HG03095 (cell line): ENCODE data around the gene PBRM1.
A peak's percentile ranks its signal among the peaks of the same experiment; 100 is the strongest.
"Not testable (repeated sequence)": the region's sequence is repeated elsewhere in the genome, so short reads cannot be mapped to it uniquely, and the experiment has no call there.

Experiments used
- ATAC-seq: cut with Tn5 transposase; IDR thresholded peaks from one replicate; pipeline ENCODE4 v1.9.1; 2021; ENCODE audit warnings: moderate library complexity; ENCODE audit not compliant: unreplicated experiment

Gene PBRM1

GRCh38 chr3:52685709-52686691 lies at the start of gene PBRM1, which contains the start of gene GNL3:
PBRM1 (minus strand) TSS chr3:52685913.
GNL3 (plus strand) TSS chr3:52686032; CDS start chr3:52686093, 61 bp downstream.
- ATAC-seq: peak; percentile 58

- no peak for ATAC-seq
Observed at GRCh38 chr3:52733256-52733891, 47.7 kb upstream of the PBRM1 start.

- ATAC-seq: no peak
Observed at GRCh38 chr3:52731590-52731989, 45.9 kb upstream of the PBRM1 start.

GRCh38 chr3:52730681-52731080 lies 45.0 kb upstream of the PBRM1 start:
- no peak for ATAC-seq

DNA sequence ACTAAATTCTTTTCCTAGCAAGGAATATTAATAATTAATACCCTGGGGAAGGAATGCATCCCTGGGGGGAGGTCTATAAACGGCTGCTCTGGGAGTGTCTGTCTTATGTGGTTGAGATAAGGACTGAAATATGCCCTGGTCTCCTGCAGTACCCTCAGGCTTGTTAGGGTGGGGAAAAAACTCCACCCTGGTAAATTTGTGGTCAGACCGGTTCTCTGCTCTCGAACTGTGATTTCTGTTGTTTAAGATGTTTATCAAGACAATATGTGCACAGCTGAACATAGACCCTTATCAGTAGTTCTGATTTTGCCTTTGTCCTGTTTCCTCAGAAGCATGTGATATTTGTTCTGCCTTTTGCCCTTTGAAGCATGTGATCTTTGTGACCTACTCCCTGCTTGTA lies 43.0 kb upstream of the PBRM1 start:
- ATAC-seq: not testable (repeated sequence)

DNA sequence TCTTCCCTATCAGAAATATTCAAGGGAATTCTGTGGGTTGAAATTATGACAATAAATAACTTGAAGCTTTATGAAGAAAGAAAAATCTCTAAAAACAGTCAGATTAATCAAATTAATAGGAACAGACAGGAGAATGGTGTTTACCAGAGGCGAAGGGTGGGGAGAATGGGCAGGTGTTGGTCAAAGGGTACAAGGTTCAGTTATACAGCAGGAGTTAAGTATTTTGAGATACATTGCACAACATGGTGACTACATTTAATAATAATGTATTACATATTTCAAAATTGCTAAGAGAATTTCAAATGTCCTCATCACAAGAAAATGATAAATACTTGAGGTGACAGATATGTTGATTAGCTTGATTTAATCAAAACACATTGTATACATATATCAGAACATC lies 38.8 kb upstream of the PBRM1 start:
- no peak for ATAC-seq

GRCh38 chr3:52723935-52724334 lies 38.2 kb upstream of the PBRM1 start:
- ATAC-seq: no peak

GRCh38 chr3:52722491-52722890 lies 36.8 kb upstream of the PBRM1 start:
- ATAC-seq: no peak

- no peak for ATAC-seq
Observed at GRCh38 chr3:52721730-52722008, 36.0 kb upstream of the PBRM1 start.

DNA sequence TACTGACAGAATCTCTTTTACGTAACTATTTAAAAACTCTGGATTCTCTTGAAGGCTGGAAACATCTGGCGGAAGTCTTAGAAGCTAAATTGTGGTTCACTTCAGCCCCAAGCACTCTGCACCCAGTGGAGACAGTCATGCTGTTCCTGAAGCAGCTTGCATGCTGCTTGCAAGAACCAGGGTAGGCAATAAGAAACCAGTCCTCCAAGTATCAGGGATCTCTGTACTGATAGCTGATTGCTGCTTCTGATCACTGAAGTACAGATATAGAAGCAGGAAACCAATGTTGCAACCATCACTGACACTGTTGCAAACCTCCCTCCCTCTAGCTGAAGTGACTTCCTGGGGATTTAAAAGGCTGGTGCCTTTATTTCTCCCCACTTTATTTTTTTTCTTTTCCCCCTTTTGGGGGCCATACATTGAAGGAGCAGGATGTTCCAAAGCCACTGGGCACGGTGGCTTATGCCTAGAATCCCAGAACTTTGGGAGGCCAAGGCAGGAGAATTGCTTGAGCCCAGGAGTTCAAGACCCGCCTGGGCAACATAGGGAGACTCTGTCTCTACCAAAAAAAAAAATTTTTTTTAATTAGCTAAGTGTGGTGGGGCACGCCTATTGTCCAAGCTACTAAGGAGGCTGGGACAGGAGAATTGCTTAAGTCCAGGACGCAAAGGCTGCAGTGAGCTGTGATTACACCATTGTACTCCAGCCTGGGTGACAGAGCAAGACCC lies 35.5 kb upstream of the PBRM1 start:
- ATAC-seq: peak; percentile 75

DNA sequence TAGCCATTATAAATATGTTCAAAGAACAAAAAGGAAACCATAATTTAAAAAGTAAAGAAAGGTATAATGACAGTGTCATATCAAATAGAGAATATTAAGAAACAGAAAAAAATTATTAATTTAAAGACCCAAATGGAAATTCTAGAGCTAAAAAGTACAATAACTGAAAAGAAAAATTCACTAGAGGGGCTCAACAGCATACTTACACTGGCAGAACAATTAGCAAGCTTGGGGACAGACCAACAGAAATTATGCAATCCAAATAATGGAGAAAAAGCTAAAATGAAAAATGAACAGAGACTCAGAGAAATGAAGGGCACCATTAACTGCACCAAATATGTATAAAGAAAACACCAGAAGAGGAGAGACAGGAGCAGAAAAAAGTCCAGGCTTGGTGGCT lies 33.9 kb upstream of the PBRM1 start:
- ATAC-seq: no peak

- no peak for ATAC-seq
Observed at GRCh38 chr3:52715714-52716305, 30.1 kb upstream of the PBRM1 start.

- no peak for ATAC-seq
Observed at GRCh38 chr3:52714335-52715302, 28.9 kb upstream of the PBRM1 start.

- ATAC-seq: no peak
Observed at GRCh38 chr3:52712291-52713212, 26.8 kb upstream of the PBRM1 start.

- ATAC-seq: no peak
Observed at GRCh38 chr3:52710512-52710911, 24.8 kb upstream of the PBRM1 start.

- no peak for ATAC-seq
Observed at GRCh38 chr3:52707585-52707984, 21.9 kb upstream of the PBRM1 start.

DNA sequence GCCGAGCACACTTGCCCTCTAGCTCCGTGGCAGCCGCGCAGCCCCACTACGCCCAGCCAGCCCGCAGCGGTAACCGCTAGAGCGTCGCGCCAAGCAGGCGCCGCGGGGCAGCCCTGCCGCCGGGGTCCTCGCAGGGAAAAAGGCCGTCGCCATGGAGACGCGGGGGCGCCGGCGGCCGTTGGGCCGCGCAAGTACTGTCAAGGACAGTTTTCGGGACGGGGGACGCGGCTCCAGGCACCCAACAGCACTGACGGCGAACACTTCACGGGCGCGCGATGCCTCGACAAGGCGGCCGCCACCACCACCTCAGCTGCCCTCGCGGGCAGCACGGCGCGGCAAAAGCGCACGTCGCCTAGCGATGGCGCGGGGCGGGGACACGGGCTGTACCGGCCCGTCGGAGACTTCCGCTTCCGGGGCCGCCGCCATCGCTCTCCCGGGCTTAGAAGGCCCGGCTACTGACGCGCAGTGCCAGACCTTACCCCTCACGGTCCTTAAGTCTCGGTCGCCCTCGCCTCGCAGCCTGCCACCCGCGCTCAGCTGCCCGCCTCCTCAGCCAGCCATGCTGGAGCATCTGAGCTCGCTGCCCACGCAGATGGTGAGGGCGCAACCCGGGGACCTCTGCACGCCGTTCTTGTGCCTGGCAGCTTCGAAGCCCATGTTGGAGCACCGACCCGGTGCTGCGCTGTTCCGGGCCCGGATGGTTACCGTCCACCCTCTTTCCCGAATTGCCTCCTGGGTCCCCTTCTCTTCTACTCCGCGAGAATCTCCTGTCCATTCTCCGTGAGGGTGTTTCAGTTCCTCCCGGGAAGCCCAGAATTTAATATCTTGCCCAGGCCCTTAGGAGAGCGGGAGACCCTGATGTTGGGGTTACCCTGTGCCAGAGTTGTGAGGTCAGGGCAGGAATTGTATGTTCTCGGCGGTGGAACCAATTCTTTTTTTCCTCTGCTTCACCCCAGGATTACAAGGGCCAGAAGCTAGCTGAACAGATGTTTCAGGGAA lies 20.3 kb upstream of the PBRM1 start, which contains the start of the genes GLT8D1 and SPCS1:
Gene GLT8D1, minus strand, starts transcription at position 104 of the 999 bp plus-strand sequence. CDS start 5,331 bp downstream, outside the sequence.
Gene SPCS1, plus strand, starts transcription at position 419 of the 999 bp plus-strand sequence. Its CDS starts 141 bp downstream, at position 560.
- ATAC-seq: peak; percentile 70

GRCh38 chr3:52705438-52705687 lies 19.6 kb upstream of the PBRM1 start:
- no peak for ATAC-seq
